Esophagus muscularis mucosa (tissue), 4 donors: ENCODE data around the gene COG5. TPM values are rescaled to one million over a fixed set of nuclear protein-coding genes. Genes with fewer than 3 reads are reported as not detected.

Experiments
- DNase-seq: peaks from one replicate; pipeline ENCODE4 v3.0.0-alpha.2; 2017; ENCODE audit errors: extremely low spot score
- H3K27ac ChIP-seq, 4 donors: fragments of 200-600 bp; sonication (generic); replicated peaks in 1 of 4; 1 replicate in 3 of 4; 2 replicates in 1 of 4; pipeline ENCODE4 v1.5.1; 2016 to 2019; ENCODE audit warnings: mild to moderate bottlenecking in 1 of 4
- H3K27me3 ChIP-seq, 4 donors: fragments of 200-600 bp; sonication (generic); one replicate each; pipeline versions ENCODE4 v1.5.1 to v1.6.0; 2016 to 2019
- H3K36me3 ChIP-seq, 4 donors: fragments of 200-600 bp; sonication (generic); one replicate each; pipeline ENCODE4 v1.5.1; 2016 to 2019
- H3K4me1 ChIP-seq, 4 donors: fragments of 200-600 bp; sonication (generic); one replicate each; pipeline ENCODE4 v1.5.1; 2016 to 2019
- H3K4me3 ChIP-seq, 4 donors: fragments of 200-600 bp; sonication (generic); 1 replicate in 2 of 4; 2 replicates in 2 of 4; pipeline ENCODE4 v1.5.1; 2016 to 2019; ENCODE audit warnings: mild to moderate bottlenecking in 4 of 4, moderate library complexity in 1 of 4
- H3K9me3 ChIP-seq, 4 donors: fragments of 200-600 bp; sonication (generic); 1 replicate in 3 of 4; 2 replicates in 1 of 4; pipeline ENCODE4 v1.5.1; 2016 to 2019
- CTCF ChIP-seq, 3 experiments: fragments of 200-600 bp in 2 of 3; fragments of 450-650 bp in 1 of 3; sonication (generic) in 2 of 3; IDR thresholded peaks; one replicate each; pipeline ENCODE4 v1.5.1; 2017 to 2019; ENCODE audit warnings: antibody characterized with exemption in 3 of 3, mild to moderate bottlenecking in 2 of 3, moderate library complexity in 1 of 3
- EP300 ChIP-seq: sonication (generic); formaldehyde crosslinking; IDR thresholded peaks from one replicate; pipeline ENCODE4 v1.6.1; 2017; ENCODE audit warnings: antibody characterized with exemption
- POLR2A ChIP-seq: fragments of 450-650 bp; IDR thresholded peaks from one replicate; pipeline ENCODE4 v1.6.1; 2017; ENCODE audit warnings: antibody characterized with exemption, moderate library complexity, mild to moderate bottlenecking, low read depth
- POLR2AphosphoS5 ChIP-seq, 2 donors: sonication (generic); formaldehyde crosslinking; IDR thresholded peaks; one replicate each; pipeline ENCODE4 v1.6.1; 2017; ENCODE audit warnings: antibody characterized with exemption in 2 of 2
- WGBS: methylation state at CpG from one replicate; pipeline ENCODE4 v1.1.5; 2018; 5-methylcytosine and 5-hydroxymethylcytosine counted together
- intact Hi-C: fragments of 100-400 bp; cut with DNase I; formaldehyde crosslinking; loops from one replicate; pipeline ENCODE4 v1.15.1; 2023
- total RNA-seq, 4 donors: library from RNA; depleted of rRNA; stranded (reverse); fragments of >200 nt; gene quantifications; one replicate each; pipeline versions ENCODE4 v1.1.0 to v1.2.1, GENCODE V29; 2016

The COG5 gene
- total RNA-seq, 4 donors from 2014 or later, result 20.3 to 33.4 (median 24.9) TPM

- H3K27ac ChIP-seq, result no peak overlapping the region
- intact Hi-C loops, result no loop called here
Measured at GRCh38 chr7:107396990-107397389, 166.7 kb downstream of the COG5 start.

GRCh38 chr7:107396081-107396480 lies 167.6 kb downstream of the COG5 start:
- H3K36me3 ChIP-seq, result no peaks in the 10 kb centered on the region
- WGBS, result 100% methylated on average over 1 of the region's 1 CpG
- H3K9me3 ChIP-seq, result no peaks in the 10 kb centered on the region
- H3K4me3 ChIP-seq, result no peak overlapping the region
- no peak for DNase-seq
- TF ChIP-seq CTCF (IDR thresholded peaks at IDR 0.05) (no peak), POLR2A (no peak), POLR2AphosphoS5 (IDR thresholded peaks at IDR 0.05) (no peak), EP300 (no peak)
- no peaks in the 10 kb centered on the region for H3K27me3 ChIP-seq
- intact Hi-C loops, result no loop called here
- H3K27ac ChIP-seq, result no peak overlapping the region
- H3K4me1 ChIP-seq, result no peaks in the 10 kb centered on the region

More at GRCh38 chr7:107396990-107397389, 166.7 kb downstream of the COG5 start:
- Histone ChIP-seq H3K36me3 (no peaks in the 10 kb centered on the region), H3K27me3 (no peaks in the 10 kb centered on the region), H3K4me3 (no peak overlapping the region), H3K9me3 (no peaks in the 10 kb centered on the region), H3K4me1 (no peaks in the 10 kb centered on the region)
- no peak for DNase-seq
- 87% methylated on average over 2 of the region's 2 CpGs for WGBS
- TF ChIP-seq EP300 (no peak), POLR2A (no peak), POLR2AphosphoS5 (IDR thresholded peaks at IDR 0.05) (no peak), CTCF (IDR thresholded peaks at IDR 0.05) (no peak)

GRCh38 chr7:107394831-107395230 lies 168.9 kb downstream of the COG5 start:
- DNase-seq, result no peak
- intact Hi-C loops, result no loop called here
- Histone ChIP-seq H3K9me3 (no peaks in the 10 kb centered on the region), H3K4me1 (no peaks in the 10 kb centered on the region), H3K4me3 (no peak overlapping the region), H3K27me3 (no peaks in the 10 kb centered on the region), H3K36me3 (no peaks in the 10 kb centered on the region), H3K27ac (no peak overlapping the region)
- WGBS, result 87% methylated on average over 1 of the region's 1 CpG
- no peak for TF ChIP-seq POLR2A
- TF ChIP-seq EP300, result no peak
- no peak for TF ChIP-seq POLR2AphosphoS5 (IDR thresholded peaks at IDR 0.05)
- TF ChIP-seq CTCF (IDR thresholded peaks at IDR 0.05), result no peak

- no peak overlapping the region for H3K4me3 ChIP-seq
- WGBS, result 84% methylated on average over 1 of the region's 1 CpG
- intact Hi-C loops, result no loop called here
- no peak overlapping the region for H3K27ac ChIP-seq
- H3K27me3 ChIP-seq, result no peaks in the 10 kb centered on the region
- H3K36me3 ChIP-seq, result no peaks in the 10 kb centered on the region
- DNase-seq, result no peak
- TF ChIP-seq CTCF (IDR thresholded peaks at IDR 0.05) (no peak), POLR2A (no peak), POLR2AphosphoS5 (IDR thresholded peaks at IDR 0.05) (no peak), EP300 (no peak)
- no peaks in the 10 kb centered on the region for H3K4me1 ChIP-seq
- no peaks in the 10 kb centered on the region for H3K9me3 ChIP-seq
Measured at GRCh38 chr7:107394276-107394675, 169.4 kb downstream of the COG5 start.

- DNase-seq, result no peak
- no peaks in the 10 kb centered on the region for H3K36me3 ChIP-seq
- no peaks in the 10 kb centered on the region for H3K27me3 ChIP-seq
- no peak overlapping the region for H3K4me3 ChIP-seq
- H3K27ac ChIP-seq, result no peak overlapping the region
- no peaks in the 10 kb centered on the region for H3K9me3 ChIP-seq
- H3K4me1 ChIP-seq, result peaks cover 0 to 3% (median under 1%) of the 10 kb centered on the region in 4 donors
- intact Hi-C loops, result no loop called here
- WGBS, result 94% methylated on average over 3 of the region's 3 CpGs
- TF ChIP-seq CTCF (IDR thresholded peaks at IDR 0.05) (no peak), EP300 (no peak), POLR2A (no peak), POLR2AphosphoS5 (IDR thresholded peaks at IDR 0.05) (no peak)
Measured at GRCh38 chr7:107392830-107393229, 170.9 kb downstream of the COG5 start.
